Breast epithelium (tissue), 3 donors: Measurements from ENCODE around the gene CADM2.

Experiments used
- CTCF ChIP-seq, 3 donors: fragments of 450-650 bp; IDR thresholded peaks; one replicate each; pipeline ENCODE4 v1.5.1; 2016 to 2017; ENCODE audit warnings: antibody characterized with exemption in 3 of 3, mild to moderate bottlenecking in 3 of 3, moderate library complexity in 3 of 3
- POLR2AphosphoS5 ChIP-seq, 3 donors: sonication (generic); formaldehyde crosslinking; IDR thresholded peaks; one replicate each; pipeline ENCODE4 v1.6.1; 2017; ENCODE audit warnings: antibody characterized with exemption in 3 of 3

GRCh38 chr3:85502148-85502875, 543.5 kb downstream of the CADM2 start:
- TF ChIP-seq CTCF (IDR thresholded peaks at IDR 0.05) = no peak
- no peak for TF ChIP-seq POLR2AphosphoS5 (IDR thresholded peaks at IDR 0.05)
